ENCODE results near the gene PLA2G4C. TPM values are rescaled to one million over a fixed set of nuclear protein-coding genes. Genes with fewer than 3 reads are reported as not detected.
"Not testable (repeated sequence)": the region's sequence is repeated elsewhere in the genome, so short reads cannot be mapped to it uniquely, and the experiment has no call there.

Gene PLA2G4C
- total RNA-seq, 1 donor from 2014 or later: 2.5 TPM

GRCh38 chr19:48102870-48103751 is 7.5 kb downstream of the PLA2G4C start:
- TF ChIP-seq, protein P1, sequence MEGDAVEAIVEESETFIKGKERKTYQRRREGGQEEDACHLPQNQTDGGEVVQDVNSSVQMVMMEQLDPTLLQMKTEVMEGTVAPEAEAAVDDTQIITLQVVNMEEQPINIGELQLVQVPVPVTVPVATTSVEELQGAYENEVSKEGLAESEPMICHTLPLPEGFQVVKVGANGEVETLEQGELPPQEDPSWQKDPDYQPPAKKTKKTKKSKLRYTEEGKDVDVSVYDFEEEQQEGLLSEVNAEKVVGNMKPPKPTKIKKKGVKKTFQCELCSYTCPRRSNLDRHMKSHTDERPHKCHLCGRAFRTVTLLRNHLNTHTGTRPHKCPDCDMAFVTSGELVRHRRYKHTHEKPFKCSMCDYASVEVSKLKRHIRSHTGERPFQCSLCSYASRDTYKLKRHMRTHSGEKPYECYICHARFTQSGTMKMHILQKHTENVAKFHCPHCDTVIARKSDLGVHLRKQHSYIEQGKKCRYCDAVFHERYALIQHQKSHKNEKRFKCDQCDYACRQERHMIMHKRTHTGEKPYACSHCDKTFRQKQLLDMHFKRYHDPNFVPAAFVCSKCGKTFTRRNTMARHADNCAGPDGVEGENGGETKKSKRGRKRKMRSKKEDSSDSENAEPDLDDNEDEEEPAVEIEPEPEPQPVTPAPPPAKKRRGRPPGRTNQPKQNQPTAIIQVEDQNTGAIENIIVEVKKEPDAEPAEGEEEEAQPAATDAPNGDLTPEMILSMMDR (IDR thresholded peaks at IDR 0.05; ENCODE audit: partially characterized antibody, unreplicated experiment): peak; percentile 79
- no peaks in the 10 kb centered on the region for H3K36me3 Mint-ChIP-seq (ENCODE audit: unreplicated experiment)
- peaks cover 3% of the 10 kb centered on the region for H3K27me3 Mint-ChIP-seq (ENCODE audit: unreplicated experiment)
- DNase-seq: peak; percentile 33
- H3K27ac Mint-ChIP-seq (ENCODE audit: unreplicated experiment): no peak overlapping the region
- no peaks in the 10 kb centered on the region for H3K4me1 Mint-ChIP-seq (ENCODE audit: low read depth, unreplicated experiment)
- H3K9me3 Mint-ChIP-seq (ENCODE audit: unreplicated experiment): no peaks in the 10 kb centered on the region
- H3K4me3 Mint-ChIP-seq (ENCODE audit: unreplicated experiment): no peak overlapping the region

DNA sequence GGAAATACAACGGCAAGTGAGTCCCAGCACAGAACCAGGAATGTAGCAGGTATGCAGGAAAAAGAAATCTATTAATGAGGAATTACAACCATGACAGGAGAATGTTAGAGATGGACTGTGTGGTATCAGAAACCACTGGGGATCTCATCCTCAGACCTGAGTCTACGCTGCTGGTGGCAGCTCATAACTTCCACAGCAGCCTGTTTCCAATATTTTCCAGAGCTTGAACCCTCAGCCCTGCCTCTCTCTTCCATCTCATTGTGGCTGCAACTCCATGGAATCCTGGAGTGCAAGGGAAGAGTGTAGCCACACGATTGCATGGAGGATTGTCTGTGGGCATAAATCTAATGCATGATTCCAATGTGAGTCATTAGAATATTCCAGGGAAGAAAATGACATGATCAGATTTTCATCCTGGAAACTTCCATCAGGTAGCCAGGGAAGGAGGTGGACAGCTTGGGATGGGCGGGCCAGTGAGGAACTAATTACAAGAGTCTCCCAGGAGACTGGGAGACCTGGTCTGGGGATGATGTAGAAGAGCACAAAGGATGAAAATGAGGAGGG is 14.9 kb downstream of the PLA2G4C start:
- H3K27me3 Mint-ChIP-seq (ENCODE audit: unreplicated experiment): no peaks in the 10 kb centered on the region
- no peak for DNase-seq
- TF ChIP-seq, protein P1 (IDR thresholded peaks at IDR 0.05; ENCODE audit: partially characterized antibody, unreplicated experiment): no peak
- peaks cover 4% of the 10 kb centered on the region for H3K9me3 Mint-ChIP-seq (ENCODE audit: unreplicated experiment)
- no peak overlapping the region for H3K4me3 Mint-ChIP-seq (ENCODE audit: unreplicated experiment)
- H3K4me1 Mint-ChIP-seq (ENCODE audit: low read depth, unreplicated experiment): no peaks in the 10 kb centered on the region
- peaks cover 8% of the 10 kb centered on the region for H3K36me3 Mint-ChIP-seq (ENCODE audit: unreplicated experiment)
- H3K27ac Mint-ChIP-seq (ENCODE audit: unreplicated experiment): no peak overlapping the region

- no peak overlapping the region for H3K4me3 Mint-ChIP-seq (ENCODE audit: unreplicated experiment)
- H3K27ac Mint-ChIP-seq (ENCODE audit: unreplicated experiment): no peak overlapping the region
- TF ChIP-seq, protein P1 (IDR thresholded peaks at IDR 0.05; ENCODE audit: partially characterized antibody, unreplicated experiment): no peak
- H3K27me3 Mint-ChIP-seq (ENCODE audit: unreplicated experiment): no peaks in the 10 kb centered on the region
- peaks cover 4% of the 10 kb centered on the region for H3K9me3 Mint-ChIP-seq (ENCODE audit: unreplicated experiment)
- no peaks in the 10 kb centered on the region for H3K4me1 Mint-ChIP-seq (ENCODE audit: low read depth, unreplicated experiment)
- no peak for DNase-seq
- H3K36me3 Mint-ChIP-seq (ENCODE audit: unreplicated experiment): peaks cover 8% of the 10 kb centered on the region
Measured at GRCh38 chr19:48094855-48095203, 15.8 kb downstream of the PLA2G4C start.

- Mint-ChIP-seq H3K27ac (ENCODE audit: unreplicated experiment) (no peak overlapping the region), H3K27me3 (ENCODE audit: unreplicated experiment) (no peaks in the 10 kb centered on the region), H3K9me3 (ENCODE audit: unreplicated experiment) (peaks cover 4% of the 10 kb centered on the region), H3K4me3 (ENCODE audit: unreplicated experiment) (no peak overlapping the region), H3K4me1 (ENCODE audit: low read depth, unreplicated experiment) (no peaks in the 10 kb centered on the region), H3K36me3 (ENCODE audit: unreplicated experiment) (peaks cover 8% of the 10 kb centered on the region)
- TF ChIP-seq, protein P1 (IDR thresholded peaks at IDR 0.05; ENCODE audit: partially characterized antibody, unreplicated experiment): no peak
- DNase-seq: no peak
Measured at GRCh38 chr19:48094129-48094854, 16.3 kb downstream of the PLA2G4C start.

- not testable (repeated sequence) for H3K27ac Mint-ChIP-seq (ENCODE audit: unreplicated experiment); H3K9me3 Mint-ChIP-seq (ENCODE audit: unreplicated experiment); H3K4me3 Mint-ChIP-seq (ENCODE audit: unreplicated experiment); H3K4me1 Mint-ChIP-seq (ENCODE audit: low read depth, unreplicated experiment); DNase-seq; H3K27me3 Mint-ChIP-seq (ENCODE audit: unreplicated experiment); H3K36me3 Mint-ChIP-seq (ENCODE audit: unreplicated experiment)
Measured at GRCh38 chr19:48091111-48091718, 19.4 kb downstream of the PLA2G4C start.

Measured in glutamatergic neuron (in vitro differentiated cells).